HG02973 (cell line): Measurements from ENCODE around the gene ANXA8L1.
"Not testable (repeated sequence)": the region's sequence is repeated elsewhere in the genome, so short reads cannot be mapped to it uniquely, and the experiment has no call there.

Source experiments
- ATAC-seq: cut with Tn5 transposase; IDR thresholded peaks from one replicate; pipeline ENCODE4 v1.9.1; 2021; ENCODE audit warnings: moderate library complexity; ENCODE audit not compliant: unreplicated experiment

ANXA8L1 gene

GRCh38 chr10:46396441-46397279, 21.1 kb downstream of the ANXA8L1 start:
- ATAC-seq = not testable (repeated sequence)

- ATAC-seq = not testable (repeated sequence)
Measured at GRCh38 chr10:46397767-46398166, 22.2 kb downstream of the ANXA8L1 start.

- ATAC-seq = not testable (repeated sequence)
Measured at GRCh38 chr10:46398212-46398886, 22.8 kb downstream of the ANXA8L1 start.

DNA sequence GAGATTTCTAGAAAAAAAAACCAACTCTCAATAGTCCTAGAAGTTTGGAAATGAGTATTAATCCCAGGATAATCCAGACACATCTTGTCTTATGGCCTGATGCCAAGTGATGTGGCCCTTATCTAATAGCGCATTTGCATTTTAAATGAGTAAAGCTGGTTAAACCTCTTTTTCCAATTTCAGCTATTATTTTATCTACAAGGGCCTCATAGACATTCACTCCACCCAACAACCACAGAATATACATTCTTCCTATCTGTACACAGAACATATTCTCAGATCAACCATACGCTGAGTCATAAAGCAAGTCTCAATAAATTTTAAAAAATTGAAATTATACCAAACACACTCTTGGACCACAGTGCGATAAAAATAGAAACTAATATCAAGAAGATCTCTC, 34.0 kb downstream of the ANXA8L1 start:
- not testable (repeated sequence) for ATAC-seq

DNA sequence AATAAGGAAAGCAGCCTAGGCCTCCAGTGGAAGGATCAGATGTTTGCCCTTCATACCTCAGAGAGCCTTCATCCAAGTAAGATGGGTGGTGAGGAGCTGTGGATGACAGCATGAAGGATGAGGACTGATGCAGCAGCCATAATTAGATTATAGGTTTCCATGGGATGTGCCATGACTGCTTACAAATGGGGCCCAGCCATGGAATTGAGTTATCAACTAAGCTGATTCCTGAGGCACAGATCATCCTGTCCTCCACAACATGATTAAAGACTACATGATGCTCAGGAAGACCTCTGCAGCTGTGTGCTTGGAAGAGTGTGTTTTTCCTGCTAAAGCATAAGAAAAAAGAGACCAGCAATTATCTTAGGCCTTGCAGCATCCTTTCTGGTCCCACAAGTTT, 35.5 kb downstream of the ANXA8L1 start:
- ATAC-seq = not testable (repeated sequence)

DNA sequence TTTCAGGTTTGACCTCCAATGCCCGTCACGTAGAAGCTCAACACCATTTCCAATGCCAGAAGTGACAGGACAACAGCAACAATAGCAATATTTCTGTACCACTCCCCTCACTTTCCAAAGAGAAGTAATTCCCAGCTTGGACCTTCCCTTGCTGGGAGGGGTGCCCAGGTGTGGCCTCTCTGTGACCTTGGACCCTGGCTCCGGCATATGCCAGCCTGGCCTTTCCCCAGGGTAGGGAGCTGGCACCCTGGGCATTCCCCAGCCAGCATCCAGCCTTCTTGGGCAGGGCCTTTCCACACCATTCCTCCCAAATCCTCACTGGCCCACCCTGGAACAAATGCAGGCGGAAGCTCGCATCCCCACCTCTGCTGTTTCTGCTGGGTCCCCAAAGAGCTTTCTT, 37.1 kb downstream of the ANXA8L1 start:
- ATAC-seq = not testable (repeated sequence)

DNA sequence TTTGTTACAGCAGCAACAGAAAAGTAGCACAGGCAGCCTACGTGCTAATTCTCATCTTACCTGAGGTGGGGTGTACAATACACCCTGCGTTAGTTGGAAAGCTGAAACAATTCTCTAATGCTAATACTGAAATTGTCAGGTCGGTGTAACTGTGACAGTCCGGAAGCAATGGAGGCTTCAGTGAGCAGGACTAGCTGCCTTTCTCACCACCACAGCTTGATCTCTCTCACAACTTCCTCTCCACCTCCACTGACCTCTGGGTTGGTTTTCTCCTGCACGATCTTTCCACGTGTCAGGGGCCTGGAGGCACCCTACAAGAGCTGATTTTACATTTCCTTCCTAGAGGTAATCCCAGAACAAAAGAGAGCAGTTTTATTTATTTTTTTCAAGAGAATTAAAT, 39.7 kb downstream of the ANXA8L1 start:
- ATAC-seq = not testable (repeated sequence)

DNA sequence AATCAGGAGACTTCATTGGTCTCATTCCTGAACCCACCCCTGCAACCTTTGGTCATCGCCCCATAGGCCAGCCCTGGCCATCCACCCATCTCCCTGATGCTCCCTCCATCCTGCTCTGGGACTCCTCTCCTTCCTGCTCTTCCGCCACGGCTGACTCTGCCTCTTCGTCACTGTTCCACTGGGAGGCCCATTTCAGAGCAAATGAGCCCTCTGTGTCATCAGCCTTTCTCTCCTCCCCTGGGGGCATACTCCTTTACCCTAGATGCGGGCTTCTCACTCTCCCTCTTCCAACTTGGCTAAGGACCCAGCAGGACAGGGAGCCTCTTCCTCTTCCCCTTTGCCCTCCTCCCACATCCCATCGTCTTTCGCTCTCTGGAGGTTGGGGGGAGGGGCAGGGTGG, 42.7 kb downstream of the ANXA8L1 start:
- not testable (repeated sequence) for ATAC-seq

DNA sequence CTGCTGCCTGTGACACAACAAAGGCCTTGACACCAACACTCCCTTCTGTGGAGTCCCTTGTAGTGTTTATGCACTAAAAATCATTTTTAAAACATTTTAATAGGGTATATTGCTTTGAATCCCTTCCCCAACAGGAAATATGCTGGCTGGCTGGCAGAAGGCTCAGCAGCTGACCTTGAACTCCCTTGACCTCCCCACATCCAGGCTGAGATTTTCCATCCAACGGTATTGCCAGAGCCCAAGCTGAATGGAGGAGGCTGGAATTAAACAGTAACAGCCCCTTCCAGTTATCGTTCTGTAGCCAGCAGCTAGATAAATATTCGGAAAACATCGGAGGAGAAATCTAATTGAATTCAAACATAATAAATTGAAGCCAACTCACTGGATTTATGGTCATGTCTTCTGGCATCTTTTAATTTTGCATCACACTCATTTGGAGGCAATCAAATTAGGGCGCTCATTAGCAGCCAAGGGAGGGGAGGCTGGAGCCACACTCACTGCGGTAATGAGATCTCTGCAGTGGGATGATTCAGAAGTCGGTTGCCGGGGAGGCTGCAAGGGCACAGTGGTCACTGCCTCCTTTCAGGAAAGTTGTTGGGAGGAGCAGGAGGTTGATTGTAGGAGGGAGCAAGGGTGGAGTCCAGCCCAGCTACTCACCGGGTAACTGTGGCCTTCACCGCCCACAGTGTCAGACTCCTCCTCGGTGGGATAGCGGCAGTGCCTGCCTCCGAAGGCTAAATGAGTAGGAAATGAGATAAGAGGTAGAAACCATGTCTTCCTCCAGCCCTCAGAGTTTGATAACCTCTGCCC, 44.2 kb downstream of the ANXA8L1 start:
- ATAC-seq = not testable (repeated sequence)

DNA sequence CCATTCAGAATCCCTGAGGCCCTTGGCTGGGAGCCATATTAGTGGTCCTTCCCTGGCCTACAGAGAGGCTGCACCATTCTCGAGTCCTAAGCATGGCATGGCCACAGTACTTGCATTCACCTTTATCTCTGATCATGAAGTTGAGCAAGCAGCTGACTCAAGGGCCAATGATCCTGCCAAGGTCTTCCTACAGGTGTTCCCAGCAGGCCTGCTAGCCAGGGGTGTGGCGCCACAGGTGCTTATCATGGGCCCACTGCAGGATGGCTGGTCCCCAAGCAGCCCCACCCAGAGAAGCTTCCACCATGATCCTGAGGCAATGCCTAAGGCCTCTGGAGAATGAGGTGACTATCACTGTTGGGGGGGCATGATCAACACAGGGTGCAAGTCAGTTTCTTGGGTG, 48.0 kb downstream of the ANXA8L1 start:
- ATAC-seq = not testable (repeated sequence)

GRCh38 chr10:46440942-46441341, 65.4 kb downstream of the ANXA8L1 start:
- not testable (repeated sequence) for ATAC-seq
